Glutamatergic neuron (in vitro differentiated cells): ENCODE measurements around the gene DRD3. TPM values are rescaled to one million over a fixed set of nuclear protein-coding genes. Genes with fewer than 3 reads are reported as not detected.

ENCODE experiments used
- DNase-seq: peaks from one replicate; pipeline ENCODE4 v3.0.0; 2022
- H3K27ac Mint-ChIP-seq: one replicate; pipeline ENCODE4 v1.8.0; 2020; ENCODE audit warnings: mild to moderate bottlenecking, mixed read lengths, inconsistent platforms; ENCODE audit not compliant: unreplicated experiment
- H3K27me3 Mint-ChIP-seq: one replicate; pipeline ENCODE4 v1.8.0; 2020; ENCODE audit warnings: mild to moderate bottlenecking, moderate library complexity, mixed read lengths, inconsistent platforms; ENCODE audit not compliant: unreplicated experiment
- H3K36me3 Mint-ChIP-seq: one replicate; pipeline ENCODE4 v1.8.0; 2020; ENCODE audit warnings: mild to moderate bottlenecking, mixed read lengths, inconsistent platforms; ENCODE audit not compliant: unreplicated experiment
- H3K4me1 Mint-ChIP-seq: one replicate; pipeline ENCODE4 v1.8.0; 2020; ENCODE audit warnings: mild to moderate bottlenecking, low read depth, mixed read lengths, inconsistent platforms; ENCODE audit not compliant: unreplicated experiment
- H3K4me3 Mint-ChIP-seq: one replicate; pipeline ENCODE4 v1.8.0; 2020; ENCODE audit warnings: mild to moderate bottlenecking, mixed read lengths, inconsistent platforms; ENCODE audit not compliant: unreplicated experiment
- H3K9me3 Mint-ChIP-seq: one replicate; pipeline ENCODE4 v1.8.0; 2020; ENCODE audit warnings: mild to moderate bottlenecking, moderate library complexity, mixed read lengths, inconsistent platforms; ENCODE audit not compliant: unreplicated experiment
- CTCF ChIP-seq: fragments of 200-600 bp; sonication (generic); IDR thresholded peaks from one replicate; pipeline ENCODE4 v1.5.0; 2021; ENCODE audit not compliant: partially characterized antibody, unreplicated experiment
- total RNA-seq: library from RNA; stranded (reverse); fragmentation: NEBNext Ultra II Directional; extraction: Animal tissue kit (Norgen Biotek cat#: 25700); gene quantifications from one replicate; pipeline ENCODE4 v1.2.1, GENCODE V29; 2021; ENCODE audit not compliant: unreplicated experiment

The DRD3 gene
- total RNA-seq, 1 donor from 2014 or later = not detected

- H3K4me1 Mint-ChIP-seq = no peaks in the 10 kb centered on the region
Measured at GRCh38 chr3:114128826-114129225, 50.0 kb downstream of the DRD3 start.

GRCh38 chr3:114128231-114128630 lies 50.6 kb downstream of the DRD3 start:
- Mint-ChIP-seq H3K4me3 (no peak overlapping the region), H3K36me3 (no peaks in the 10 kb centered on the region), H3K9me3 (no peaks in the 10 kb centered on the region), H3K27me3 (peaks cover 3% of the 10 kb centered on the region), H3K27ac (no peak overlapping the region), H3K4me1 (no peaks in the 10 kb centered on the region)
- TF ChIP-seq CTCF = no peak
- DNase-seq = no peak

More at GRCh38 chr3:114128826-114129225, 50.0 kb downstream of the DRD3 start:
- H3K27me3 Mint-ChIP-seq = peaks cover 3% of the 10 kb centered on the region
- H3K36me3 Mint-ChIP-seq = no peaks in the 10 kb centered on the region
- H3K4me3 Mint-ChIP-seq = no peak overlapping the region
- no peak overlapping the region for H3K27ac Mint-ChIP-seq
- no peaks in the 10 kb centered on the region for H3K9me3 Mint-ChIP-seq
- TF ChIP-seq CTCF = no peak
- no peak for DNase-seq

GRCh38 chr3:114127517-114127916 lies 51.3 kb downstream of the DRD3 start:
- Mint-ChIP-seq H3K27ac (no peak overlapping the region), H3K4me1 (no peaks in the 10 kb centered on the region), H3K4me3 (no peak overlapping the region), H3K27me3 (peaks cover 3% of the 10 kb centered on the region), H3K36me3 (no peaks in the 10 kb centered on the region), H3K9me3 (no peaks in the 10 kb centered on the region)
- no peak for TF ChIP-seq CTCF
- DNase-seq = no peak

GRCh38 chr3:114126461-114126860 lies 52.4 kb downstream of the DRD3 start:
- DNase-seq = no peak
- H3K27me3 Mint-ChIP-seq = no peaks in the 10 kb centered on the region
- no peak overlapping the region for H3K27ac Mint-ChIP-seq
- H3K4me3 Mint-ChIP-seq = no peak overlapping the region
- H3K36me3 Mint-ChIP-seq = no peaks in the 10 kb centered on the region
- no peaks in the 10 kb centered on the region for H3K4me1 Mint-ChIP-seq
- no peaks in the 10 kb centered on the region for H3K9me3 Mint-ChIP-seq
- TF ChIP-seq CTCF = no peak

- Mint-ChIP-seq H3K4me1 (no peaks in the 10 kb centered on the region), H3K36me3 (no peaks in the 10 kb centered on the region), H3K9me3 (no peaks in the 10 kb centered on the region), H3K27me3 (no peaks in the 10 kb centered on the region), H3K4me3 (no peak overlapping the region), H3K27ac (no peak overlapping the region)
- no peak for DNase-seq
- TF ChIP-seq CTCF = no peak
Measured at GRCh38 chr3:114122027-114122709, 56.7 kb downstream of the DRD3 start.
